BLaER1 treated with 17β-estradiol and CSF1 and Interleukin-3, amounts not matched to agents 10 nM and 100 nM (cell line): ENCODE results near the gene WDFY2.

Source experiments
- H3K27ac ChIP-seq, 11 experiments: shearing (Covaris generic); formaldehyde crosslinking; 2 replicates each; pipeline ENCODE4 v1.8.1; 2022
- H3K27me3 ChIP-seq, 11 experiments: shearing (Covaris generic); formaldehyde crosslinking; 2 replicates each; pipeline ENCODE4 v1.8.1; 2022
- H3K36me3 ChIP-seq, 11 experiments: shearing (Covaris generic); formaldehyde crosslinking; 2 replicates each; pipeline ENCODE4 v1.8.1; 2022
- H3K4me1 ChIP-seq, 10 experiments: shearing (Covaris generic); formaldehyde crosslinking; 2 replicates each; pipeline ENCODE4 v1.8.1; 2022
- H3K4me2 ChIP-seq, 11 experiments: shearing (Covaris generic); formaldehyde crosslinking; 2 replicates each; pipeline ENCODE4 v1.8.1; 2022
- H3K4me3 ChIP-seq, 10 experiments: shearing (Covaris generic); formaldehyde crosslinking; 2 replicates each; pipeline ENCODE4 v1.8.1; 2022
- H3K9ac ChIP-seq, 11 experiments: shearing (Covaris generic); formaldehyde crosslinking; 2 replicates each; pipeline ENCODE4 v1.8.1; 2022
- H3K9me3 ChIP-seq, 11 experiments: shearing (Covaris generic); formaldehyde crosslinking; replicated peaks in 1 of 11; 2 replicates each; pipeline ENCODE4 v1.8.1; 2022
- H4K20me1 ChIP-seq, 11 experiments: shearing (Covaris generic); formaldehyde crosslinking; 2 replicates each; pipeline ENCODE4 v1.8.1; 2022
- Cebpa-rat ChIP-seq, 11 experiments: shearing (Covaris generic); IDR thresholded peaks; 2 replicates each; pipeline ENCODE4 v1.8.1; 2022

WDFY2 gene

GRCh38 chr13:51805313-51805712, 221.1 kb downstream of the WDFY2 start:
- no peaks in the 10 kb centered on the region for H4K20me1 ChIP-seq
- TF ChIP-seq Cebpa-rat (IDR thresholded peaks at IDR 0.05), result no peak
- peak overlapping the region in 7 of 11 experiments; percentile 93 to 99 (median 97); a peak in 6 of 22 replicates for H3K27ac ChIP-seq
- no peaks in the 10 kb centered on the region for H3K36me3 ChIP-seq
- peak overlapping the region in 5 of 11 experiments; percentile 91 to 99 (median 97); a peak in 9 of 22 replicates for H3K9ac ChIP-seq
- 0 out of 22 replicates have a peak, but pooled peaks cover 0 to 4% (median 0%) of the 10 kb centered on the region in 11 experiments for H3K9me3 ChIP-seq
- H3K4me3 ChIP-seq, result peak overlapping the region in 5 of 10 experiments; percentile 72 to 84 (median 73); a peak in 12 of 20 replicates
- peaks cover 37 to 66% (median 53%) of the 10 kb centered on the region in 10 experiments for H3K4me1 ChIP-seq
- H3K27me3 ChIP-seq, result peaks cover 0 to 3% (median 0%) of the 10 kb centered on the region in 11 experiments; a peak in 1 of 22 replicates
- peak overlapping the region; percentile 84 to 98 (median 91) for H3K4me2 ChIP-seq

DNA sequence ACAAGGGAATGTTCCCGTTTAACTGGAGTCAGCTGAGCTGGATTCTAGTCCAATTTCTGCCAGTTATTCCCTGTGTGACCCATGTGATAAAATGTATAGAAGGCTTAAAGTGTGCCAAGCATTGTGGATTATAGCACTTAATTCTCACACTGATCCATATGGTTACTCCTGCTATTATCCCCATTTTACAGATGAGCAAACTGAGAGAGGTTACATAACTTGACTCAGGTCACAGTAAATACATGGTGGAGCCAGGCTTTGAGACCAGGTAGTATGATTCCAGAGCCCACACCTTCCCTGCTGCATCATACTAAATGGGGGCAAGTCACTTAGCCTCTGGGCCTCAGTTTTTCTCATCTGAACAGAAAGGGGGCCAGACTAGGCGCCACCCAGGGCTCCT, 221.7 kb downstream of the WDFY2 start:
- Histone ChIP-seq H3K9ac (peak overlapping the region in 1 of 11 experiments; percentile 99; a peak in 1 of 22 replicates), H4K20me1 (no peaks in the 10 kb centered on the region), H3K9me3 (0 out of 22 replicates have a peak, but pooled peaks cover 0 to 4% (median 0%) of the 10 kb centered on the region in 11 experiments), H3K27ac (no peak overlapping the region), H3K4me2 (peak overlapping the region in 10 of 11 experiments; percentile 2 to 98 (median 88); a peak in 16 of 22 replicates), H3K4me1 (peaks cover 38 to 63% (median 54%) of the 10 kb centered on the region in 10 experiments), H3K27me3 (no peaks in the 10 kb centered on the region), H3K36me3 (no peaks in the 10 kb centered on the region), H3K4me3 (peak overlapping the region in 2 of 10 experiments; percentile 73; a peak in 1 of 20 replicates)
- TF ChIP-seq Cebpa-rat (IDR thresholded peaks at IDR 0.05), result no peak

GRCh38 chr13:51806566-51806965, 222.3 kb downstream of the WDFY2 start:
- Histone ChIP-seq H3K4me3 (no peak overlapping the region), H3K36me3 (no peaks in the 10 kb centered on the region), H3K9ac (no peak overlapping the region), H4K20me1 (no peaks in the 10 kb centered on the region), H3K4me2 (peak overlapping the region in 10 of 11 experiments; percentile 2 to 98 (median 88); a peak in 11 of 22 replicates), H3K9me3 (0 out of 22 replicates have a peak, but pooled peaks cover 0 to 4% (median 0%) of the 10 kb centered on the region in 11 experiments), H3K27ac (no peak overlapping the region), H3K27me3 (no peaks in the 10 kb centered on the region), H3K4me1 (peaks cover 42 to 67% (median 57%) of the 10 kb centered on the region in 10 experiments)
- TF ChIP-seq Cebpa-rat (IDR thresholded peaks at IDR 0.05), result no peak

GRCh38 chr13:51807041-51807440, 222.8 kb downstream of the WDFY2 start:
- H3K27ac ChIP-seq, result no peak overlapping the region
- no peak overlapping the region for H3K9ac ChIP-seq
- H3K27me3 ChIP-seq, result no peaks in the 10 kb centered on the region
- 0 out of 22 replicates have a peak, but pooled peaks cover 0 to 4% (median 0%) of the 10 kb centered on the region in 11 experiments for H3K9me3 ChIP-seq
- no peak for TF ChIP-seq Cebpa-rat (IDR thresholded peaks at IDR 0.05)
- peak overlapping the region in 2 of 11 experiments; percentile 88 to 98; a peak in 1 of 22 replicates for H3K4me2 ChIP-seq
- H3K36me3 ChIP-seq, result no peaks in the 10 kb centered on the region
- peaks cover 42 to 67% (median 57%) of the 10 kb centered on the region in 10 experiments for H3K4me1 ChIP-seq
- H3K4me3 ChIP-seq, result no peak overlapping the region
- no peaks in the 10 kb centered on the region for H4K20me1 ChIP-seq

DNA sequence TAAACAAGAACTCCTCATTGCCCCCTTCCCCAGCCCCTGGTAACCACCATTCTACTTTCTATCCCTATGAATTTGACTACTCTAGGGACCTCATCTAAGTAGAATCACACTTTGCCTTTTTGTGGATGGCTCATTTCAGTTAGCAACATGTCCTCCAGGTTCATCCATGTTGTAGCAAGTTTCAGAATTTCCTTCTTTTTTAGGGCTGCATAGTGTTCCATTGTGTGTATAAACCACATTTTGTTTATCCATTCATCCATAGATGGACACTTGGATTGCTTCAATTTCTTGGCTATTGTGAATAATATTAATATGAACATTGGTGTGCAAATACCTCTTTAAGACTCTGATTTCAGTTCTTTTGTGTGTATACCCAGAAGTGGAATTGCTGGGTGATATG, 224.5 kb downstream of the WDFY2 start:
- Histone ChIP-seq H3K4me2 (no peak overlapping the region), H3K4me3 (no peak overlapping the region), H3K9me3 (0 out of 22 replicates have a peak, but pooled peaks cover 0 to 4% (median 0%) of the 10 kb centered on the region in 11 experiments), H4K20me1 (no peaks in the 10 kb centered on the region), H3K36me3 (no peaks in the 10 kb centered on the region), H3K27me3 (no peaks in the 10 kb centered on the region), H3K9ac (no peak overlapping the region), H3K4me1 (peaks cover 45 to 70% (median 60%) of the 10 kb centered on the region in 10 experiments), H3K27ac (no peak overlapping the region)
- TF ChIP-seq Cebpa-rat (IDR thresholded peaks at IDR 0.05), result no peak

- H3K4me1 ChIP-seq, result peaks cover 57 to 73% (median 66%) of the 10 kb centered on the region in 10 experiments
- H3K36me3 ChIP-seq, result no peaks in the 10 kb centered on the region
- 0 out of 22 replicates have a peak, but pooled peaks cover 0 to 4% (median 0%) of the 10 kb centered on the region in 11 experiments for H3K9me3 ChIP-seq
- no peak overlapping the region for H3K4me3 ChIP-seq
- no peaks in the 10 kb centered on the region for H4K20me1 ChIP-seq
- H3K27ac ChIP-seq, result peak overlapping the region in 4 of 11 experiments; percentile 28 to 71 (median 58); a peak in 9 of 22 replicates
- H3K27me3 ChIP-seq, result no peaks in the 10 kb centered on the region
- no peak for TF ChIP-seq Cebpa-rat (IDR thresholded peaks at IDR 0.05)
- H3K9ac ChIP-seq, result peak overlapping the region in 7 of 11 experiments; percentile 1 to 44 (median 20); a peak in 4 of 22 replicates
- peak overlapping the region; percentile 72 to 93 (median 87) for H3K4me2 ChIP-seq
Observed at GRCh38 chr13:51811046-51811445, 226.8 kb downstream of the WDFY2 start.

DNA sequence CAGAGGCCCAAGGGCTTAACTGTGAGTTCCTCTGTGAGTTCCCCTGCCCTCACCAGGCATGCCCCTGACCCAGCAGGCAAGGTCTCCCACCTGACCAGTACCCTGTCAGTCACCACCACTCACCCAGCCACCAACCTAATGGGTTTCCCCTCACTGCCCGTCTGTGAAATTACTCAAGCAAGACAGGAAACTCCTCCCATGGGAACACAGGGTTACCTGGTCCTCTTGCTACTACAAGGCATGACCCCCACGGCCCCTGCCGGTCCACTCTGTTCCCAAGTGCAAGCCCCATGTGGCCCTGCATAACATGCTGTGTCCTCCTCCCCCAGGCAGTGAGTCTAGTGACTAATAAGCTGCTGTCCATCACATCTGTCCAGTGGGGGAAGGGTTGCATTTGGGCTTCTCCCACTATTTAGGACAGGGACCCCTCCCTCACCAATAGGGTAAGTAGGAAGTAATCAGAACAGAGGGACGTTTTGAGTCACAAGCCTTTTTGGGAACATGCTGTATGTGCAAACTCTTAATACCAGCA, 227.7 kb downstream of the WDFY2 start:
- peaks cover 57 to 75% (median 67%) of the 10 kb centered on the region in 10 experiments for H3K4me1 ChIP-seq
- H3K36me3 ChIP-seq, result no peaks in the 10 kb centered on the region
- H3K27me3 ChIP-seq, result no peaks in the 10 kb centered on the region
- no peak for TF ChIP-seq Cebpa-rat (IDR thresholded peaks at IDR 0.05)
- 0 out of 22 replicates have a peak, but pooled peaks cover 0 to 4% (median 0%) of the 10 kb centered on the region in 11 experiments for H3K9me3 ChIP-seq
- H3K4me2 ChIP-seq, result peak overlapping the region; percentile 72 to 93 (median 87)
- no peaks in the 10 kb centered on the region for H4K20me1 ChIP-seq
- H3K9ac ChIP-seq, result peak overlapping the region in 6 of 11 experiments; percentile 0 to 43 (median 18); a peak in 11 of 22 replicates
- peak overlapping the region; percentile 11 to 71 (median 38); a peak in 17 of 22 replicates for H3K27ac ChIP-seq
- H3K4me3 ChIP-seq, result no peak overlapping the region

DNA sequence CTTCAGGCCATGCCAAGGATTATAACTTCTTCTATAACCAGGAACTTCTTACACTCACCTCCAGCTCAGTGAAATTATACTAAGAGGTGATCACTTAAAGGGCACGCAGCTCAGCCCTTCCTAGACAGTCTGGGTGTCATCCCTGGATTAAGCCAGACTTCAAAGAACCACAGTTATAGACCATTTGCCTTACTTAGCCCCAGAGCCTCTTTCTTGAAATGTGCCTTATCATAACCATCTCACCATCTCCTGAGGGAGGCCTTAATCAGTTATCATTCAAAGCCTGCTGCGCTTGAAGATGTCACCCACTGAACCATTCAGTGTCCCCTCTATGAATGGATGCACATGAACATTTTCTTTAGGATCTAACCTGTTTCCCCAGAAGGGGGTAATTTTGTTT, 229.8 kb downstream of the WDFY2 start:
- no peak overlapping the region for H3K4me3 ChIP-seq
- H3K27me3 ChIP-seq, result no peaks in the 10 kb centered on the region
- no peak overlapping the region; a peak in 1 of 22 replicates for H3K27ac ChIP-seq
- H3K9me3 ChIP-seq, result 0 out of 22 replicates have a peak, but pooled peaks cover 0 to 1% (median 0%) of the 10 kb centered on the region in 11 experiments
- H3K4me1 ChIP-seq, result peaks cover 62 to 86% (median 72%) of the 10 kb centered on the region in 10 experiments
- TF ChIP-seq Cebpa-rat (IDR thresholded peaks at IDR 0.05), result no peak
- H4K20me1 ChIP-seq, result no peaks in the 10 kb centered on the region
- 0 out of 22 replicates have a peak overlapping the region, but pooled peaks of 1 of the 11 experiments have one; percentile 27 for H3K9ac ChIP-seq
- H3K4me2 ChIP-seq, result peak overlapping the region; percentile 72 to 93 (median 87)
- H3K36me3 ChIP-seq, result no peaks in the 10 kb centered on the region
